HCT116 (cell line): ENCODE measurements around the gene TBC1D4.

Source experiments
- EZH2 ChIP-seq: fragments of 200-600 bp; sonication (generic); IDR thresholded peaks from 2 replicates; pipeline ENCODE4 v1.6.1; 2017; ENCODE audit warnings: antibody characterized with exemption, mixed run types
- FOSL1 ChIP-seq: IDR thresholded peaks from 2 replicates; pipeline ENCODE4 v1.6.1; 2012; ENCODE audit warnings: low read depth
- JUND ChIP-seq: IDR thresholded peaks from 2 replicates; pipeline ENCODE4 v1.6.1; 2012
- POLR2A ChIP-seq: IDR thresholded peaks from 2 replicates; pipeline ENCODE4 v1.7.0; 2011; ENCODE audit warnings: borderline replicate concordance; ENCODE audit not compliant: insufficient read depth, insufficient read length; ENCODE audit errors: extremely low read depth
- POLR2AphosphoS5 ChIP-seq: IDR thresholded peaks from 2 replicates; pipeline ENCODE4 v1.6.1; 2011; ENCODE audit warnings: mild to moderate bottlenecking, low read depth, low read length, moderate library complexity
- RAD21 ChIP-seq: IDR thresholded peaks from 2 replicates; pipeline ENCODE4 v1.6.1; 2012; ENCODE audit warnings: low read depth, mild to moderate bottlenecking
- SRF ChIP-seq: IDR thresholded peaks from 2 replicates; pipeline ENCODE4 v1.6.1; 2012; ENCODE audit warnings: low read depth
- TF ChIP-seq, protein P1 (sequence below), 3 experiments: fragments of 200-600 bp in 1 of 3; sonication (generic) in 1 of 3; IDR thresholded peaks in 2 of 3; conservative IDR thresholded peaks in 1 of 3; 2 replicates each; pipeline ENCODE4 v1.5.1; 2012 to 2017; ENCODE audit warnings: low read depth in 2 of 3, low read length in 2 of 3, antibody characterized with exemption in 1 of 3, borderline replicate concordance in 1 of 3, control low read depth in 1 of 3, mild to moderate bottlenecking in 1 of 3, mixed read lengths in 1 of 3, mixed run types in 1 of 3, moderate library complexity in 1 of 3; ENCODE audit not compliant: insufficient read depth in 1 of 3
- TF ChIP-seq, protein P2 (sequence below): IDR thresholded peaks from 2 replicates; pipeline ENCODE4 v1.6.1; 2012

DNA sequence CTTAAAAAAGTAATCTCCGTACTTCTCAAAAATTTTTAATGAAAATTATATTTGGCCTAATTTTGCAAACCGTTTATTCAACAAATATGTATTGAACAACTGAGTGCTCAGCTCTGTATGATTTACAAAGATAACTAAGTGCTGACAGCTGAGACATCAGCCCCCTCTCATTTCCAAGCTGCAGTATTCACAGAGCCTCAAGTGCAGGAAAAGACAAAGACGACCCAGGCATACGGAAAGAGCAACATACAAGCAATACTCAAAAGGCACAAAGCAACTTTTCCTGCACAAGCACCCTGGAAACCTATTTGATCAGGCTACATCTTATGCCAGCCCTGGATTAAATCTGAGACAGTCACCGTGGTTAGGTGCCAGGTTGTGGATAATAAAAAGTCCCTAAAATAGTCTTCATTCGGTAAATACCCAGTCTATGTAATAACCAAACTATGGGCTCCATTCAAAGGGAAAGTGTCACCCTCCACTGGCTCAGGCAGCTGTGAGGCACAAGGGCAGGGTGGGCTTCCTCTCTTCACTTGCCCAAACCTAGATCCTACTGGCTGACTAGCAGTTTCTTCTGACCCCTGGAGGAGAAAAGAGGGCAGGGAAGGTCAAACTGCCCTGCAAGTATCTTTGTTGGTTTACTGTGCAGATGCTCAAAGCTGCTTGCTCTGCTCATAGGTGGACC is 65.5 kb downstream of the TBC1D4 start:
- no peak for TF ChIP-seq SRF
- TF ChIP-seq POLR2AphosphoS5 = no peak
- no peak for TF ChIP-seq POLR2A
- no peak for TF ChIP-seq RAD21
- TF ChIP-seq, protein P1, sequence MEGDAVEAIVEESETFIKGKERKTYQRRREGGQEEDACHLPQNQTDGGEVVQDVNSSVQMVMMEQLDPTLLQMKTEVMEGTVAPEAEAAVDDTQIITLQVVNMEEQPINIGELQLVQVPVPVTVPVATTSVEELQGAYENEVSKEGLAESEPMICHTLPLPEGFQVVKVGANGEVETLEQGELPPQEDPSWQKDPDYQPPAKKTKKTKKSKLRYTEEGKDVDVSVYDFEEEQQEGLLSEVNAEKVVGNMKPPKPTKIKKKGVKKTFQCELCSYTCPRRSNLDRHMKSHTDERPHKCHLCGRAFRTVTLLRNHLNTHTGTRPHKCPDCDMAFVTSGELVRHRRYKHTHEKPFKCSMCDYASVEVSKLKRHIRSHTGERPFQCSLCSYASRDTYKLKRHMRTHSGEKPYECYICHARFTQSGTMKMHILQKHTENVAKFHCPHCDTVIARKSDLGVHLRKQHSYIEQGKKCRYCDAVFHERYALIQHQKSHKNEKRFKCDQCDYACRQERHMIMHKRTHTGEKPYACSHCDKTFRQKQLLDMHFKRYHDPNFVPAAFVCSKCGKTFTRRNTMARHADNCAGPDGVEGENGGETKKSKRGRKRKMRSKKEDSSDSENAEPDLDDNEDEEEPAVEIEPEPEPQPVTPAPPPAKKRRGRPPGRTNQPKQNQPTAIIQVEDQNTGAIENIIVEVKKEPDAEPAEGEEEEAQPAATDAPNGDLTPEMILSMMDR (IDR thresholded peaks at IDR 0.05 in 2 of 3, conservative IDR thresholded peaks at IDR 0.05 in 1 of 3; ENCODE audit: borderline replicate concordance in 1 of 3, insufficient read depth in 1 of 3, low read depth in 2 of 3, low read length in 2 of 3) = no peak
- no peak for TF ChIP-seq EZH2
- TF ChIP-seq, protein P2, sequence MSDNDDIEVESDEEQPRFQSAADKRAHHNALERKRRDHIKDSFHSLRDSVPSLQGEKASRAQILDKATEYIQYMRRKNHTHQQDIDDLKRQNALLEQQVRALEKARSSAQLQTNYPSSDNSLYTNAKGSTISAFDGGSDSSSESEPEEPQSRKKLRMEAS = no peak
- no peak for TF ChIP-seq JUND
- no peak for TF ChIP-seq FOSL1
